GM19193 (cell line): ENCODE measurements around the gene PLEKHG5.
A peak's percentile ranks its signal among the peaks of the same experiment; 100 is the strongest.

Experiments
- POLR2A ChIP-seq: IDR thresholded peaks from 4 replicates; pipeline ENCODE4 v1.6.1; 2011; ENCODE audit not compliant: insufficient read depth, insufficient read length; ENCODE audit errors: extremely low read depth

PLEKHG5 gene

GRCh38 chr1:6494627-6495026 lies 3.2 kb upstream of the PLEKHG5 start:
- TF ChIP-seq POLR2A, result no peak

- no peak for TF ChIP-seq POLR2A
Measured at GRCh38 chr1:6491966-6492365, 499 bp upstream of the PLEKHG5 start.

- TF ChIP-seq POLR2A, result no peak
Measured at GRCh38 chr1:6491081-6491449, 402 bp downstream of the PLEKHG5 start.

GRCh38 chr1:6490181-6491080 lies 1.0 kb downstream of the PLEKHG5 start:
- peak; percentile 50 for TF ChIP-seq POLR2A

GRCh38 chr1:6489799-6490180 lies 1.7 kb downstream of the PLEKHG5 start:
- no peak for TF ChIP-seq POLR2A

- no peak for TF ChIP-seq POLR2A
Measured at GRCh38 chr1:6489383-6489765, 2.1 kb downstream of the PLEKHG5 start.

GRCh38 chr1:6488602-6489382 lies 2.7 kb downstream of the PLEKHG5 start:
- no peak for TF ChIP-seq POLR2A

- no peak for TF ChIP-seq POLR2A
Measured at GRCh38 chr1:6487804-6488484, 3.5 kb downstream of the PLEKHG5 start.

GRCh38 chr1:6486433-6487011 lies 4.9 kb downstream of the PLEKHG5 start:
- no peak for TF ChIP-seq POLR2A

- TF ChIP-seq POLR2A, result no peak
Measured at GRCh38 chr1:6485168-6486101, 6.0 kb downstream of the PLEKHG5 start.

GRCh38 chr1:6484826-6485167 lies 6.7 kb downstream of the PLEKHG5 start:
- TF ChIP-seq POLR2A, result no peak

GRCh38 chr1:6483761-6484117 lies 7.7 kb downstream of the PLEKHG5 start:
- TF ChIP-seq POLR2A, result no peak

GRCh38 chr1:6483017-6483760 lies 8.3 kb downstream of the PLEKHG5 start:
- TF ChIP-seq POLR2A, result no peak
